Pulmonary artery endothelial cell (primary cell): ENCODE measurements around the gene GDF9. TPM values are rescaled to one million over a fixed set of nuclear protein-coding genes. Genes with fewer than 3 reads are reported as not detected.

Experiments used
- DNase-seq: peaks from one replicate; pipeline ENCODE4 v3.0.0-alpha.2; 2011; ENCODE audit warnings: low read depth, low spot score
- total RNA-seq: library from RNA; depleted of rRNA; stranded (reverse); fragments of >200 nt; gene quantifications from 2 replicates; pipeline ENCODE4 v1.2.3, GENCODE V29; 2014

Gene GDF9
- total RNA-seq, 1 donor from 2014 or later = 0.13 TPM

DNA sequence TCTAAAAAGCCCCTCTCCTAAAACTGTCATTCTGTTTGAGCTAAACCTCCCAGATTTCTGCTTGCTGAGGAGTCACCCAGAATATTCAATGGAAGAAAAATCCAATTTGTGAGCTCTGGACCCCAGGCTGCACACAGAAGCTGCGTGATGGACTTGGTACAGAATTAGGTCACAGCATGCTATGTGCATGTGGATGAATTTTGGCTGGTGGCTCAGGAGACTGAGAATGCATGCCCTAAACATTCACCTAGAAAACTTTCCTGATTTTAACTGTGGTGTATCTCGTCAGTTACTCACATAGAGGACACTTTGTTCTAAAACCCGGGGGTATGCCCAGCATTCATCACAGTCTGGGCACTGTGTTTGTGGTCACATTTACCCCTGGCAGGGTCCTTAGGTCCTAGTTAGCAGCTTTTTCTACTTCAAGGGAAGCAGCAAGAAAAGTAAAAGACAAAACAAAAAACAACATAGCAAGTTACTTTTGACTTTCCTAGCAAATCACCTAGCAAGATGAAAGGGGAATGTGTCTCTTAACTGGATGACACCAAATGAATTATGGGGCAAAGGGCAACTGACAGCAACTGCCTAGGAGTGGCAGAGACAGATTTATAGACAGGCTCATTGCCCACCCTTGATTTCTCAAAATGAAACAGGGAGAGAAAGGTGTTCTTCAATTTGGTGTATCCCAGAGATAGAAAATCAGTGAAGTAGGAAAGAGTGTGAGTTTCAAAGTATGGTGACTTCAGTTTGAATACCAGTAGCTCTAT lies 27.6 kb downstream of the GDF9 start:
- DNase-seq = no peak

DNA sequence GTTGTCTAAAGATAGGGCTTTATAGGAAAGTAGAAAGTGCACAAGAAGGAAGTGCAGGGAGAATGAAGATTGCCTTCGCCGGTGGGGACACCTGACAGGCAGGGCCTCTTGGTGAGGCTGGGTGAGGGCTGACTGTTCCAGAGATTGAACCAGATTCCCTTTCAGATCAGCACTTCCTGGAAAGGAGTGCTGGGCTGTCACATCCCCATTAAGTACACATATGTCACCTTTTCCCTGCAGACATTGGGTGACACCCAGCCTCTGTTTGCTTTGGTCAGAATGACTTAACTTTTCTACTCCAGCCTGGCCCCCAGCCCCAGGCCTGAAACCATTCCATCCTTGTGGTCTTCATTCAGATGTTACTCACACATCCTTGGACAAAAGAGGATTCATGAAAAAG lies 28.4 kb downstream of the GDF9 start:
- no peak for DNase-seq

DNA sequence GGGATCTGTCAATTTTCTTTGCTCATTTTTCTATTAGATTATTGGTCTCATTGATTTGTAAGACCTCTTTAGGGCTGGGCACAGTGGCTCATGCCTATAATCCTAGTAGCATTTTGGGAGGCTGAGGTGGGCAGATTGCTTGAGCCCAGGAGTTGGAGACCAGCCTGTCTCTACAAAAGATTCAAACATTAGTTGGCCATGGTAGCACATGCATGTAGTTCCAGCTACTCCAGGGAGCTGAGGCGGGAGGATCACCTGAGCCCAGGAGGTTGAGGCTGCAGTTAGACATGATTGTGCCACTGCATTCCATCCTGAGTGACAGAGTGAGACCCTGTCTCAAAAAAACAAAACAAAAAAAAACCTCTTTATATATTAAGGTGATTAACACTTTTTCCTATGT lies 29.4 kb downstream of the GDF9 start:
- DNase-seq = no peak

DNA sequence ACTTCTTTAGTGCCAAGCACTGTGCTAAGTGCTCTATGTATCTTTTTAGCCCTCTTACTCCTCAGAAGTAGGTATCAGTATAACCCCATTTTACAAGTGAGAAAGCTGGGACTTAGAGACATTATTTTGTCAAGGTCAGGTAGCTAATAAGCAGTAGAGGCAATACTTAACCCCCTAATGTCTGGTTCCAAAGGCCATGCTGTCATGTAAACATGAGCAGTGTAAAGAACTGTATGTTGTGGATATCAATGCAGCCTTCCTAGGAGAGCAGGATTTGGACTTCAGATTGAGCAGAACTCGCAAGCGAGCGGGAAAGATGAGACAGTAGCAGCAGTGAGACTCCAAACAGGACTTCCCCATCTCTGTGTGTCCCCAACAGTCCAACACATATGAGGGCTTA lies 32.2 kb downstream of the GDF9 start:
- DNase-seq = no peak

DNA sequence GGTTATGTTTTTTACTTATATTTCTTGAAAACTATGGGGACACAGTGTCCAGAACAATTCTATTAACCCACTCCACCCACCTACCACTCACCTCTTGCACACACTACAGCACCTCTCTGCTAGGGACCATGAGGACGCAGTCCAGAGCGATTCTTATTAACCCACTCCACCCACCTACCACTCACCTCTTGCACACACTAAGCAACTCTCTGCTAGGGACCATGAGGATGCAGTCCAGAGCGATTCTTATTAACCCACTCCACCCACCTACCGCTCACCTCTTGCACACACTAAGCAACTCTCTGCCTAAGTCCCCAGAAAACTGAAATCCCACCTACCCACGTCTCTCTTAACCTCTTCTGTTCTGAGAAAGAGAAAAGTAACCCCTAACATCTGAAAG lies 33.7 kb downstream of the GDF9 start:
- no peak for DNase-seq

DNA sequence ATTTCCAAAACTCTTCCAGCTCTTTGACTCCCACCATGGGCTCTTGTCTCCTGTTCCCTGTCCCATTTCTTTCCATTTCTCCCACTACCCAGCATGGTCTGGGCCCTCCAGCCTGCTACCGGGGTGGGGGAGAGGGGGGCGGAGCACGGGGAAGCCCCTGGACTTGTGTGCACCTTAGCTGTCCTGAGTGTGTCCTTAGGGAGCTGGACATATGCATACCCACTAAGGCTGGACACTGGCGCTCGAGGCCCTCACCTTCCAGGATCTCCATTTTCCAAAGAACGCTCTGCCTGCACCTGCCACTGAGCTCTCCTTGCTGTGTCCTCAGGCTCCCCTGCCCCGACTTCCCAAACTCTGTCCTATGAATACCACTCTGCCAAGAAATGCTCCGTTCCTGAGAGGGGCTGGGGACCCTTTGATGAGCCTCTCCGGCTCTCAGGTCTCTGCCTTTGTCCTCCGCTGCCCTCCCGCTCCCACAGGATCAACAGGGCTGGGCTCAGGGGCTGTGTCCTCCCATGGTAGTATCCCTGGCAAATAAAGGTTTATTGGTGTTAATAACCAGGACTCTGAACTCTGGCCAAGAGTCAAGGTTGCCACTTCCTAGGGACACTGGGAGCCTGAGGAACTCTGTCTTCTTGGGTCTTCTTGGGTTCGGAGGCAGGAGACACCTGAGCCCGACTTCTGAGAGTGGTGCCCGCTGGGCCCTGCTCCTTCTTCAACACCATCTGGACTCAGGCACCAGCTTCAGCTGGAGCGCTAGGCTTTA lies 35.0 kb downstream of the GDF9 start:
- no peak for DNase-seq

DNA sequence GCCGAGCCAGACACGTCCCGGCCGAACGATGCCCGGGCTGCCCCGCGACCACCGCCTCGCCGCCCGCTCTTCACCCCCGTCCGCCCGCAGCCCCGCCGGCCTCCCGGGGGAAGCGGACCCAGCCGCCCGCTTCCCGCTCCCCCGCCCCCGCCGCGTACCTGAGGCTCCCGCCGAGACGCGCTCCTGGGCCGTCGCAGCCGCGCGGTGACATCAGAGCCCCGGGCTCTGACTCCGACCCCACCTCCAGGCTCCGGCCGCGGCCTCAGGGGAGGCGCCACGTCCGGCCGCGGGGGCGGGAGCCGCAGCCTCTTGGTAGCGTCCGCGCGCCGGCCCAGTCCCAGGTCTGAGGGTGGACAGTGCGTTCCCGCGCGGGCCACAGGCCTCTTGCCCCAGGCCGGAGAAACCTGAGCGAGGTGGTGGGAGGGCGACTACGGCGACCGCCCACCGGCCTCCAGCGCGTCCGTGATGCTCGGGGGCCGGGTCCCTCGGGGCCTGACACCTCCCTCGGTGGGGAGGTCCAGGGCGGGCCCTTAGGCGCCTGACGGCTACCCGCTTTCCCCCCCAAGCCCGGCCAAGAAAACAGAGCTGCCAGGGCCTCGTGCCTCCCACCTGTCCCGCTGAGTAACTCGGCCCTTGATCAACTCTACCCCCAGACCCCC lies 35.7 kb downstream of the GDF9 start, which contains the start of gene SHROOM1:
SHROOM1 (minus strand) TSS at position 212 of the 659 bp plus-strand sequence. CDS start 4,507 bp downstream, outside the sequence.
- DNase-seq = no peak

DNA sequence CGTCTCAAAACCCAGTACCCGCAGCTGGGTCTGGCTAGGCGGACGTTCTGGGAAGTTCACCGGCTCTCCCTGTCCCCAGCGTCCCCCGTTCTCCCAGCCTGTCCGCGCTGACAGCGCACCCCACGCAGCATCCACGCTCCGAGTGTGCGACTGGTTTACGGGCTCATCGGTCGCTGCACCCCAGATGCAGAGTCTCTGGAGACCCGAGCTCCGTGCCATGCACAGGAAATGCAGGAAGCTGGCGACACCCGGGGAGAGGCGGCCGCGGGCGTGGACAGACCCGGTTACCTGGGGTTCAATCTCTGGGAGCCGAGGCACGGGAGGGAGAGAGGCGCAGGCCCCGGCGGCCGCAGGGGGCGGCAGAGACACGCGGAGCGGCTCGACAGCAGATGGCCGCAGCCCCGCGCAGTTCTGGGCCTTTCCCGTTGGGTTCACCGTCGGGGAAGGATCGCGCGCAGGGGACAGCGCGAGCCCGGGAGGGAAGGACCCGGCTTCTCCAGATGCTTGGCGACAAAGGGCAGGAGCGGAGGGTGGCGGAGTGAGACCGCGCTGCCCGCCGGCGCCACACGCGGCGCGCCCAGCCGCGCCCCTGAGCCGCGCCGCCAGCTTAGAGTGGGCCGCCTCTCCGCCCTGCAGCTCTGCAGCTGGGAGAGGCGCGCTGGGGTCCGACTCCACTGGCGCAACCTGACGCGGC lies 36.4 kb downstream of the GDF9 start:
- DNase-seq = peak; percentile 24

DNA sequence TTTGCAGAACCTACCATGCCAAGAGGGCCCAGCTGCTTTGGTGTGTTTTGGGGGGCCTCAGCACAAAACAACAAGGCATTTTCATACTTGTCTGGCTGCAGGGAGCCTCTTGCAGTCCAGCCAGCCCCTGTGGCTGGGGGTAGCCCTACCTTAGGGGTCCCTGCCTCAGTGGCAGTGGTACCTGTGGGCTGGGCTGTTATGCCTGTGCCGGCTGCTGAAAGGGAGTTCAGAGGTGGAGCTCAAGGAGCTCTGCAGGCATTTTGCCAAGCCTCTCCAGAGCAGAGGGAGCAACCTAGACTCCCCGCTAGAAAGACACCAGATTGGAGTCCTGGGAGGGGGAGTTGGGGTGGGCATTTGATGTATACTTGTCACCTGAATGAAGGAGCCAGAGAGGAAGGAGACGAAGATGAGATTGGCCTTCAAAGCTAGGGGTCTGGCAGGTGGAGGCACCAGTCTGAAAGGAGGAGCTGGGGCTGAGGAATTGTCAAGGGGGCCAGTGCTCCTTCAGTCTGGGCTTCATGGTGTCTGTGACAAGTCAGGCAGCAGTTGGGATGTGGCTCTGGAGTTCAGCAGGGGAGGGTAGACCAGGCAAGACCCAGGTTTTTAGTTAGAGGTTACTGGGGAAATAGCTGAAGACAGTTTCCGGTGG lies 37.3 kb downstream of the GDF9 start:
- DNase-seq = no peak

DNA sequence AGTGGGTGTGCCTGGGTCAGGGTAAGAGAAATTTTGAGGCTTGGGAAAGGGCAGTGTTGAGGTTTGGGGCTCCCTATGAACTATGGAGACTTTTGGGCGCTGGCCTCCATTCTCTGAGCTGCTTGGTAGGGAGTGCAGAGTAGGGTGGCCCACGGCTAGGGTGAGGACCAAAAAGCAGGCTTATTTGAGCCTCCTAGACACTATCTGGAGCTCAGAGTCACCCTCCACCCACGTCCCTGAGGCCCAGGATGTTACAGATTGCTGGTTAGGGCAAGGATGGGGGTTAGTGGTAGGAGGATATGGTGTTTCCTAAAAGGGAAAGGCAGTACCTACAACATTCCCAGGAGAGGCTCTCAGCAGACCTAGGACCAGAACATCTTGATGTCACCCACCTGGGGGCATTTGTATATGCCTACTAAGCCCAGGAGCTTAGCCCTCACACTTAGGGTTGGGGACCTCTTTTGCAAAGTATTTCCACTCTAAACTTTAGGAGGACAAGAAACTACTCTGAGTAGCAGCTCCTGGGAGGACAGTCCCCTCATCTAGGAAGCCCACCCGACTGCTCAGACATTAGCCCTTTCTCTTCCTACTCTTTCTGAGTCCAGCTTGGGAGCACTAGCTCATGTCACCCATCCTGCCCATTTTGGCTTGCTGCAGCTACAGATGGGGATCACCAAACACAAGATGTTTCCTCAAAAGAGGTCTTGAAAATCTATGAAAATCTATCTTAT lies 38.2 kb downstream of the GDF9 start:
- DNase-seq = no peak

DNA sequence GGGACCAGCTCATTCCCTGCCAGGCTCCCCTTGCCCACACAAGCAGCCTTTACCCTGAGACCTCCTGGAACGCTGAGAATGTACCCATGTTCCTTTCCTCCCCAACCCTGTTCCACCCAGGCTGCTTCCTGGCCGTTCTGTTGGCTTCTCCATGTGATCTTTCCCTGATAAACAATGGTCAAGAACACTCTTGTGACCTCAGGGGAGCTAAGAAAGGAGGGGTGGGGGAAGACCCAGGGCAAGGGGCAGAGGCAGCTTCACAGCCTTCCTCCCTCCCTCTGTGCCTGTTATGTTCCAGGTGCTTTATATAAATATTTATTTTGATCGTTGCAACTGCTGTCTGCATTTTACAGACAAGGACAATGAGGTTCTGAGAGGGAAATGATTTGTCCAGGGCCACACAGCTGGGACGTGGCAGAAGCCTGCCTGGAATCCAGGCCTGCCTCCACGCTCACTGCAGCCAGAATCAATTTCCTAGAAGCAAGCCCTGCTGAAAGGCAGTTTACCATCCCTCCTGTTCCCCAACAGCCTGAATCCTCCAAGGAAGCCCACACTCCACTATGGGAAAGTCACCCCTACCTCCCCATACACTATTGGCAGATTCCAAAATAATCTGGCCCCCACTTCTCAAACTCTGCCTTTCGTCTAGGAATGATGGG lies 39.7 kb downstream of the GDF9 start:
- no peak for DNase-seq

DNA sequence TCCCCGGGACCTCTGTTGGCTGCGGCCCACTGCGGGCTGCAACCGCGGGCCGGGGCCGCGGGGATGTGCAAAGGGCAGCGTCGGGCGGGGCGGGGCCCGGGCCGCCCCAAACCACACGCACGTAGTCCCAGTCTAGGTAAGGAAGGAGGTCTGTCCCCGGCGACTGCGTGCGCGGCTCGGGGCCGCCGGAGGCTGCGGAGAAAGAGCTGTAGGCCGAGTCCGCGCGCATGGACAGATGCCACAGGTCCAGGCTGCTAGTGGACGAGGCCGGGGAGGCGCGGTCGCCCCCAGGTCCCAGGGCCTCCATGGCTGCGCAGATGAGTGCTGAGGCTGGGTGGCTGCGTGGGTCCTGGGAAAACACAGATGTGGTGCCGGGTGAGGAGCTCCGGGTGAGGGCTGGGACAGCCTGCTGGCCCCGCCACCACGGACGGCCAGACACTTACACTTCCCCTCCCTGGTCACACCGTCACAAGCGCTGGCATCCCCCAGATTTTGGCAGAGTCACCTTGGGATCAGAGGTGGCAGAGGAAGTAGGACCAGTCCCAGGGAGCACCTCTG lies 40.4 kb downstream of the GDF9 start:
- DNase-seq = no peak

DNA sequence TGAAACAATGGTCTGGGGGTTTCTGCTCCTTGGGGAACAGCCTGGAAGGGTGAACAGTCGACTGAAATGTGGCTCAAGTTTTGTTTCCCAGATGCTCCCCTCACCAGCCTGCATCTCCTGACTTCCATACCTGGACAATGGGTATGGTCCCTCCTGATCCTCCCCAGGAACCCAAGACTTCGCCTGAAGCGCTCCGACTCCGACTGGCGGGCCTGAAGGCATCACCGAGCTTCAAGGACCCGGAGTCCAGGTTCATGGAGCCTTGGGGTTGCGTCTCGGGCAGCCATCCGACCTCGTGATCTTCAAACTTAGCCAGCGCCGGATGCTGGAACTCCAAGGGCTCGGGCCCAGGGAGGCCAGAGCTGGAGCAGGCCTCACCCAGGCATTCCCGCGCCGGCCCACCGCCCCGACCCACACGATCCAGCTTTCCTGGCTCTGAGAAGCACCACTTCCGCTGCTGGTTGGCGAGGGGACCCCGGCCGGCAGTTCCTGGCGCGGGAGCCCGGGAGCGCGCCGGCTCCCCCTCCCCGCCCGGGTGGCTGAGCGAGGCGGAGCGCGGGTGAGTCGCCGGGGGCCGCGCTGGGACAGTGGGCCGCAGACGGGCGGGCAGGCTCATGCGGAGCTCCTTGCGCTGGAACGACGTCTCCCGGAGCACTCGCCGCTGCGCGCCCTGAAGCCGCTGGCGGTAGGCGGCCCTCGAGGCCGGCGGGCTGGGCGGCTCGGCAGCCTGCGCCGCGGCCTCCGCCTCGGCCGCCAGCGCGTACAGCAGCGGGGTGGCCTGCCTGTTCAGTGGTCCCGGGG lies 41.0 kb downstream of the GDF9 start:
- DNase-seq = no peak

DNA sequence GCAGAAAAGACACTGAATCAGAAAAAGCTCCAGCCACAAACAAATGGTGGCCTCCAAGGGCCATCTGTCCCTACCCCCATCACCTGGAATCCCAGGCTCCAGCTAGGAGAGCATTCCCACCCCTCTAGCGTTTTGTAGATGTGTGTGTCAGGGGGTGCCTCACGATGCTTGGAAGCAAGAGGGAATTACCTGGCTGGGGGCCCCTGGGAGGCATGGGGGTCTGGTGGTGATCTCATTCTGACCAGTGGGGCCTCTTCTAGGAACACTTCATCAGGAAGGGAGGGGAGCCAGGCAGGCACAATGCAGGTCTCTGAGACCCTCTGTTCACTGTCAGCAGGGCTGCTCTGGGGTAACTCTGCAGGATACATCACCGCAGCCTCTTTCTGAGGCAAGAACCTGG lies 41.8 kb downstream of the GDF9 start:
- no peak for DNase-seq

DNA sequence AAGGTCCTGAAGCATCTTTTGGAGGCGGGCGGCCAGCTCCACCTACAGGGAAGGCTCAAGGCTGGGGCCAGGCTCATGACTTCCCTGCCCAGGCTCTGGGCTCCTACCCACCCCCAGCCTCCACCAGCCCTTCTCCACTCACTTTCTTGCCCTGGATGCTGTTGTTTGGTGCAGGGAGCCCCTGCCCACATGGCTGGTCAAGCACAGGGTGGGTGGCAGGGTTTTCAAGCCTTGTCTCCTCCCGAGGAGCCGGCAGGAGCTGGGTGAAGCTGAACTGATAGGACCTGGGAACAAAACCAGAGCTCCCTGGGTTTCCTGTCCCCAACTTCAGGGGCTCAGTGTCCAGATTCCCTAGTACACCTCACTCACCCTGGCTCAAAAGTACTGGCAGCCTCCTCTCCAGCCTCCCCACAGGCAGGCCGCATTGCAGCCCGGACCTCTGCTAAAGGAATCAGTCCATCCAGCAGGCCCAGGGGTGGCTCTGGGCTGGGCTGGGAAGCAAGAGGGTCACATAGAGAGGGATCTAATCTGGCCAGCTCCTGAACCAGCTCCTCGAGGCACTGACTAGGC lies 42.7 kb downstream of the GDF9 start:
- DNase-seq = no peak

DNA sequence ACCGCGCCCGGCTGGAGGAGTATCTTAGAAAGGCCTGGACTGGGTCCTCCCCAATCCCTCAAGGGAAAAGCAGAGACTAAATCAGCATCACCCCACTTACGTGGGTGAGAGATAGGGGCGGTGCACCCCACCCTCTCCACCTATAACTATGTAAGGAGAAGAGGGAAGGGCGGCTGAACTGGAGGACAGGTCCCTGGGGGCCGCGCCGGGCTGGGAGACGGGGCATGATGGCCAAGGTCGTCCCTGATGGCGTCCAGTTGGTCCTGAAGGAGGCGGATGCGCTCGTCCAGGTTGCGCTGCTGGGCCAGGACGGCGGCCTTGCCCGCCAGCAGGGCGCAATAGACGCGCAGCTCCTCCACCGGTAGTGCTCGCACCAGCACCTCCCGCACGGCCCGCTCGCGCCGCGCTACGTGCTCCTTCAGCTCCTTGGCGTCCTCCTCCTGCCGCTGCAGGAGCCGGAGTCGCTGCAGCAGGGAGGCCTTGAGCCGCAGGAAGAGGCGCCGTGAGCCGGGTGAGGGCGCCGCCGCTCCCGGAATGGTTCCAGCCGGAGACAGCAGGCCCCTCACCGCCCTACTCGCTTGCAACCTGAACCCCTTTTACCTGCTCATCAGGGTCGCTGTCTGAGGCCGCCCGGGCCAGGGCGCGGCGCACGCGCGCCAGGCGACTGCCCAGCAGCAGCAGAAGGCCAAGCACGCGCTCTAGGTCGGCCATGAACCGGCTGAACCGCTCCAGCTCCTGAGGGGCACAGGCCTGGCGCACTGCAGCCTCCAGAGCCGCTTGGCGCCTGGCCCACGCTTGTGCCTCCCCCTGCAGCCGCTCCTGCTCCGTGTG lies 43.4 kb downstream of the GDF9 start:
- no peak for DNase-seq

DNA sequence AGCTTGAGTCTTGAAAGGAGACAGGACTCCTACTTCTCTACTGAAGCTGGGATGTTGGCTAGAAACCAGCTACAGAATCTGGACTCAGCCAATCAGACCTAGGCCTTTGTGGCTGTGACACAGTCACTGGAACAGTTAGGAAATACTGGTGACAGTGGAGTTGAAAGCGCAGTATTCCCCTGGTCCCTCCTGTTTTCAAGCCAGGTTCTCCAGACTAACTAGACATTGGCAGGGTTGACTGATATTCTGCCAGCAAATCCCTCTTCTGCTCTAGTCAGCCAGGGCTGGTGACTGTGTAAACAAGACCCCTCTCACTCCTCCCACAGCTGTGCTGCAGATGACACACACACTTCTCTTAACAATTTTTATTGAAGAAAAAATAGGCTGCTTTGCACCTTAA lies 44.5 kb downstream of the GDF9 start:
- DNase-seq = no peak

DNA sequence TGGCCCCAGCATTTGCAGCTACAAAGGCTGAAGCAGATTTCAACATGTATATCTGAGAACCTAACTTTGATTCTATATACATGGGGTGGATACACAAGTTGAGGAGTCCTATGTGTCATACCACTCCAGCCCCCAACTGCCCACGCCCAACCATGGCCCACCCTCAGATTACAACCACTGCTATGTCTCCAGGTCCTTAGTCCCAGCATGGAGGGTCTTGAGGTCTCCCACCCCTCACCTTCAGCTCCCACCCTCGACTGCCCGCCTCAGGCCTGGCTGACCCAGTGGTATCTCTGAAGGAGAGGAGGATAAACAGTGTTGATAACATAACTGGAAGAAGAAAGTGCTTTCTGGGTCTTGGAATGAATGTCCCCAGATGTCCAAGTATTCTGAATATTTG lies 44.9 kb downstream of the GDF9 start:
- DNase-seq = no peak
